Measurements from ENCODE around the gene ERF.

ERF gene

GRCh38 chr19:42214810-42215485 lies 40.0 kb downstream of the ERF start:
- DNase-seq (ENCODE audit: low spot score), result no peak

- DNase-seq (ENCODE audit: low spot score), result no peak
Measured at GRCh38 chr19:42212886-42213285, 42.0 kb downstream of the ERF start.

- DNase-seq (ENCODE audit: low spot score), result no peak
Measured at GRCh38 chr19:42208612-42209011, 46.3 kb downstream of the ERF start.

GRCh38 chr19:42207767-42208271 lies 47.1 kb downstream of the ERF start:
- DNase-seq (ENCODE audit: low spot score), result no peak

- DNase-seq (ENCODE audit: low spot score), result no peak
Measured at GRCh38 chr19:42206871-42207755, 47.8 kb downstream of the ERF start.

GRCh38 chr19:42204664-42205063 lies 50.3 kb downstream of the ERF start:
- no peak for DNase-seq (ENCODE audit: low spot score)

- DNase-seq (ENCODE audit: low spot score), result no peak
Measured at GRCh38 chr19:42203700-42204099, 51.2 kb downstream of the ERF start.

- no peak for DNase-seq (ENCODE audit: low spot score)
Measured at GRCh38 chr19:42202290-42202880, 52.5 kb downstream of the ERF start.

GRCh38 chr19:42201489-42202289 lies 53.2 kb downstream of the ERF start:
- DNase-seq (ENCODE audit: low spot score), result no peak

GRCh38 chr19:42200116-42200715 lies 54.7 kb downstream of the ERF start:
- DNase-seq (ENCODE audit: low spot score), result no peak

- no peak for DNase-seq (ENCODE audit: low spot score)
Measured at GRCh38 chr19:42199440-42200115, 55.4 kb downstream of the ERF start.

- DNase-seq (ENCODE audit: low spot score), result no peak
Measured at GRCh38 chr19:42198676-42199439, 56.1 kb downstream of the ERF start.

Data from cerebellar cortex (tissue), 1 donor.